Astrocyte of the spinal cord (primary cell): Measurements from ENCODE around the gene FYN.

Source experiments
- DNase-seq: peaks from one replicate; pipeline ENCODE4 v3.0.0; 2011; ENCODE audit warnings: low read depth, low spot score
- H3K4me3 ChIP-seq: 2 replicates; pipeline ENCODE4 v1.5.1; 2011; ENCODE audit warnings: low read depth, mild to moderate bottlenecking, low read length, moderate library complexity
- CTCF ChIP-seq: IDR thresholded peaks from 2 replicates; pipeline ENCODE4 v1.5.1; 2012; ENCODE audit warnings: low read depth, mild to moderate bottlenecking, low read length, inconsistent platforms
- in situ Hi-C: cut with HindIII; loops from 2 replicates; pipeline ENCODE4 v1.10.0; 2017; ENCODE audit warnings: low sequenced_read_pairs

The FYN gene

GRCh38 chr6:111802015-111802414, 71.2 kb downstream of the FYN start:
- TF ChIP-seq CTCF: no peak
- in situ Hi-C loops: no loop called here
- no peak for DNase-seq
- no peak overlapping the region for H3K4me3 ChIP-seq

GRCh38 chr6:111800821-111801220, 72.4 kb downstream of the FYN start:
- H3K4me3 ChIP-seq: no peak overlapping the region
- TF ChIP-seq CTCF: no peak
- in situ Hi-C loops: no loop called here
- no peak for DNase-seq

- H3K4me3 ChIP-seq: no peak overlapping the region
- TF ChIP-seq CTCF: no peak
- no peak for DNase-seq
- in situ Hi-C loops: no loop called here
Measured at GRCh38 chr6:111800259-111800765, 72.9 kb downstream of the FYN start.

- in situ Hi-C loops: no loop called here
- DNase-seq: no peak
- H3K4me3 ChIP-seq: no peak overlapping the region
- TF ChIP-seq CTCF: no peak
Measured at GRCh38 chr6:111799576-111800258, 73.5 kb downstream of the FYN start.

- TF ChIP-seq CTCF: no peak
- no peak for DNase-seq
- no peak overlapping the region for H3K4me3 ChIP-seq
- in situ Hi-C loops: no loop called here
Measured at GRCh38 chr6:111798281-111798725, 74.9 kb downstream of the FYN start.

GRCh38 chr6:111796310-111796918, 76.8 kb downstream of the FYN start:
- in situ Hi-C loops: no loop called here
- H3K4me3 ChIP-seq: no peak overlapping the region
- DNase-seq: no peak
- TF ChIP-seq CTCF: no peak
